Breast epithelium (tissue), 4 donors: ENCODE data around the gene STRADA. TPM values are rescaled to one million over a fixed set of nuclear protein-coding genes. Genes with fewer than 3 reads are reported as not detected.
A peak's percentile ranks its signal among the peaks of the same experiment; 100 is the strongest.

ENCODE experiments used
- DNase-seq, 2 donors: peaks; one replicate each; pipeline ENCODE4 v3.0.0-alpha.2; 2019; ENCODE audit warnings: low spot score in 2 of 2
- H3K27ac ChIP-seq, 2 donors: fragments of 200-600 bp; sonication (generic) in 1 of 2; one replicate each; pipeline ENCODE4 v1.5.1; 2016 to 2019; ENCODE audit warnings: mild to moderate bottlenecking in 1 of 2
- H3K27me3 ChIP-seq, 2 donors: fragments of 200-600 bp; sonication (generic) in 1 of 2; one replicate each; pipeline versions ENCODE4 v1.5.1 to v1.6.0; 2017 to 2019; ENCODE audit warnings: control low read depth in 1 of 2, mild to moderate bottlenecking in 1 of 2
- H3K36me3 ChIP-seq: fragments of 200-600 bp; one replicate; pipeline ENCODE4 v1.5.1; 2019
- H3K4me1 ChIP-seq, 2 donors: fragments of 200-600 bp; sonication (generic); one replicate each; pipeline ENCODE4 v1.5.1; 2016 to 2019; ENCODE audit warnings: control low read depth in 1 of 2
- H3K4me3 ChIP-seq, 3 donors: fragments of 200-600 bp; sonication (generic); 1 replicate in 2 of 3; 2 replicates in 1 of 3; pipeline ENCODE4 v1.5.1; 2016 to 2019; ENCODE audit warnings: mild to moderate bottlenecking in 3 of 3, moderate library complexity in 2 of 3
- H3K9me3 ChIP-seq, 2 donors: fragments of 200-600 bp; sonication (generic) in 1 of 2; one replicate each; pipeline ENCODE4 v1.5.1; 2016 to 2019; ENCODE audit warnings: control low read depth in 1 of 2
- CTCF ChIP-seq, 3 donors: fragments of 450-650 bp; IDR thresholded peaks; one replicate each; pipeline ENCODE4 v1.5.1; 2016 to 2017; ENCODE audit warnings: antibody characterized with exemption in 3 of 3, mild to moderate bottlenecking in 3 of 3, moderate library complexity in 3 of 3
- POLR2A ChIP-seq: fragments of 450-650 bp; IDR thresholded peaks from one replicate; pipeline ENCODE4 v1.6.1; 2016; ENCODE audit warnings: antibody characterized with exemption, mild to moderate bottlenecking, moderate library complexity
- POLR2AphosphoS5 ChIP-seq, 3 donors: sonication (generic); formaldehyde crosslinking; IDR thresholded peaks; one replicate each; pipeline ENCODE4 v1.6.1; 2017; ENCODE audit warnings: antibody characterized with exemption in 3 of 3
- intact Hi-C: fragments of 100-400 bp; cut with DNase I; formaldehyde crosslinking; loops from one replicate; pipeline ENCODE4 v1.15.1; 2023; ENCODE audit warnings: low total_unique reads
- total RNA-seq, 3 donors: library from RNA; depleted of rRNA; stranded (reverse); fragments of >200 nt; gene quantifications; one replicate each; pipeline ENCODE4 v1.1.0, GENCODE V29; 2016

STRADA gene
- total RNA-seq, 3 donors from 2014 or later, result 25.9 to 33.8 (median 26.2) TPM

DNA sequence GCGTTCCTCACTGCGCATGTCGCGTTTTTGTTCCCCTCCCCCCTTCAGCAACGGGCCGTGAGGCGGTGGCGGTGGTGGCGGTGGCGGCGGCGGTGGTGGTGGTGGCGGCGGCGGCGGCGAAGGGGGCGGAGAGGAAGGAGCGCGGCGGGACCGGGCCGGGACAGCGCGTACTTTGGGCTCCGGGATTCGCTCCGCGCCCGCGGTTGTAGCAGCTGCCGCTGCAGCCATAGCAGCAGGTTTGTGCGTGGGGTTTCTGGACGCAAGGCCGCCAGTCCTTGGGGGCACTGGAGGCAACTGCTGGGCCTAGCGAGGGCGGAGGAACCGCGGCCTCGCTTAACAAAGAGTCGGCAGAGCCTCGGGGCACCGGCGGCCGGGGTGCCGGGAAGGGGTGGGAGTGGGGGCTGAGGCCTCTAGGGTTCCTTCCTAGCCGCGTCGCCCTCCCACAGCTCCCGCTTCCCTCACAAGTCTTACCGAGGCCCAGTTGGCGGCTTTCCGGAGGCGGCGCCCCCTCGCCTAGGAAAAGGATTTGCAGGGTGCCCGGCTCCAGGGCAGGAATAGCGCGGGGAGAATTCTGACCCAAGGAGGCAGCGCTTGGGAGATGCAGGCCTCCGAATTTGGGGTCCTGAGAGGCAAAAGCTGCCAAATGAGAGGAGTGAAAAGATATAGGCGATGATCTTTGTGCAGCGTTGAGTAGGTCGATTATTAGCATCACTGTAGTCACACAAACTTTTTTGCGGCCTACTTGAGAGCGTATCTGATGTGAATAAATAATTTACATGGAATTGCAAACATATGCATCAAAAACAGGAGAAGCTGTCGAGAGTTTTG lies 32.8 kb upstream of the STRADA start, which contains the start of gene DDX42:
DDX42 (plus strand) TSS at position 30 of the 828 bp plus-strand sequence. CDS start 12,880 bp downstream, outside the sequence.
- no peaks in the 10 kb centered on the region for H3K36me3 ChIP-seq
- H3K4me1 ChIP-seq, result peaks cover 8 to 10% of the 10 kb centered on the region in 2 donors
- peak within 1 kb of the TSS; percentile 73 to 99 (median 84) for H3K4me3 ChIP-seq
- TF ChIP-seq CTCF (IDR thresholded peaks at IDR 0.05) (peak in 1 of 3 donors; percentile 7), POLR2A (no peak)
- DNase-seq, result peak; percentile 83 to 91
- no peaks in the 10 kb centered on the region for H3K27me3 ChIP-seq
- H3K27ac ChIP-seq, result peak within 1 kb of the TSS; percentile 95 to 98
- no peaks in the 10 kb centered on the region for H3K9me3 ChIP-seq
- intact Hi-C loops, result no loop called here

GRCh38 chr17:63773272-63774140 lies 31.9 kb upstream of the STRADA start, which contains the start of gene CCDC47:
Gene CCDC47, minus strand, starts transcription at chr17:63773597. Its CDS starts 7,422 bp downstream, at chr17:63766175.
- DNase-seq, result peak; percentile 98 to 99
- TF ChIP-seq POLR2A (peak; percentile 93), CTCF (IDR thresholded peaks at IDR 0.05) (no peak), POLR2AphosphoS5 (IDR thresholded peaks at IDR 0.05) (peak; percentile 85 to 97 (median 95))
- Histone ChIP-seq H3K9me3 (no peaks in the 10 kb centered on the region), H3K27ac (peak within 1 kb of the TSS; percentile 95 to 98), H3K4me3 (peak within 1 kb of the TSS; percentile 73 to 99 (median 84)), H3K27me3 (no peaks in the 10 kb centered on the region), H3K36me3 (no peaks in the 10 kb centered on the region), H3K4me1 (peaks cover 8 to 9% of the 10 kb centered on the region in 2 donors)
- intact Hi-C loops, result loop anchor here (1.0 kb wide), 1 partner anchor 72 kb away; no protein-coding TSS in a partner anchor

- peaks cover 8 to 9% of the 10 kb centered on the region in 2 donors for H3K4me1 ChIP-seq
- TF ChIP-seq POLR2AphosphoS5 (IDR thresholded peaks at IDR 0.05) (no peak), POLR2A (no peak)
- intact Hi-C loops, result loop anchor here (1.0 kb wide), 1 partner anchor 72 kb away; no protein-coding TSS in a partner anchor
- H3K4me3 ChIP-seq, result peak overlapping the region; percentile 73 to 99 (median 84)
- H3K27me3 ChIP-seq, result no peaks in the 10 kb centered on the region
- H3K27ac ChIP-seq, result peak overlapping the region; percentile 95 to 98
- DNase-seq, result no peak
- H3K9me3 ChIP-seq, result no peaks in the 10 kb centered on the region
- no peaks in the 10 kb centered on the region for H3K36me3 ChIP-seq
Measured at GRCh38 chr17:63772801-63773271, 31.2 kb upstream of the STRADA start.

DNA sequence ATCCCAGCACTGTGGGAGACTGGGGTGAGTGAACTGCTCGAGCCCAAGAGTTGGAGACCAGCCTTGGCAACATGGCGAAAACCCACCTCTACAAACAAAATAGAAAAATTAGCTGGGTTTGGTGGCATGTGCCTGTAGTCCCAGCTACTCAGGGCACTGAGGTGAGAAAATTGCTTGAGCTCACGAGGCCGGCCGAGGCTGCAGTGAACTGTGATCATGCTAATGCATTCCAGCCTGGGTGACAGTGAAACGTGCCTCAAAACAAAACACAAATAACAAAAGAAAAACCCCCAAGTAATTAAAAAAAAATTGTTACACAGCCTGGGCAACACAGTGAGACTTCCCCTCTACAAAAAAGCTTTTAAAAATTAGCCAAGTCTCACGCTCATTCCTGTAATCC lies 26.8 kb upstream of the STRADA start:
- H3K9me3 ChIP-seq, result no peaks in the 10 kb centered on the region
- no peaks in the 10 kb centered on the region for H3K4me1 ChIP-seq
- intact Hi-C loops, result no loop called here
- H3K27ac ChIP-seq, result no peak overlapping the region
- no peak overlapping the region for H3K4me3 ChIP-seq
- no peaks in the 10 kb centered on the region for H3K36me3 ChIP-seq
- no peaks in the 10 kb centered on the region for H3K27me3 ChIP-seq
- DNase-seq, result no peak
- TF ChIP-seq POLR2A (no peak), POLR2AphosphoS5 (IDR thresholded peaks at IDR 0.05) (no peak), CTCF (IDR thresholded peaks at IDR 0.05) (no peak)

GRCh38 chr17:63766754-63767153 lies 25.2 kb upstream of the STRADA start:
- no peak overlapping the region for H3K4me3 ChIP-seq
- no peak overlapping the region for H3K27ac ChIP-seq
- H3K9me3 ChIP-seq, result no peaks in the 10 kb centered on the region
- no peaks in the 10 kb centered on the region for H3K4me1 ChIP-seq
- no peaks in the 10 kb centered on the region for H3K27me3 ChIP-seq
- intact Hi-C loops, result no loop called here
- TF ChIP-seq POLR2AphosphoS5 (IDR thresholded peaks at IDR 0.05), result no peak
- no peak for TF ChIP-seq CTCF (IDR thresholded peaks at IDR 0.05)
- TF ChIP-seq POLR2A, result no peak
- DNase-seq, result no peak
- peaks cover 8% of the 10 kb centered on the region for H3K36me3 ChIP-seq
